ENCODE measurements around the gene PVALB.

DNA sequence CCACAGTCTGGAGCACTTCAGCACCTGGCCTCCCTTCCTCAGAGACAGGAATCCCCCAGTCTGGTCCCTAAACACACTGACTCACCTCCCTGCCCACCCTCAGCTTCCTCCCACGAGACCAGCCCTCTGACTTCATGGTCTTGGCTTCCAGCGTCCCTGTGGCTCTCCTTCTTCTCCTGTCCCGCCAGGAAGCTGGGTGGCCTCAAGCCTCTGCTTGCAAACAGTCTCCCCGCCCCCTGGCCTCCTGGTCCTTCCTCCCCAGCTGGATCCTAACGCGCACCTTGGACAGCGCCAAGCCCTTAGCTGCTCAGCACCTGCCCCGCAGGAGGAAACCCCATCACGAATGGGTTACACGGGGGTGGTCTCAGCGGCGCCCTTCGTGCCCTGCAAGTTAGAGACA lies 48.5 kb upstream of the PVALB start:
- TF ChIP-seq, protein P1, sequence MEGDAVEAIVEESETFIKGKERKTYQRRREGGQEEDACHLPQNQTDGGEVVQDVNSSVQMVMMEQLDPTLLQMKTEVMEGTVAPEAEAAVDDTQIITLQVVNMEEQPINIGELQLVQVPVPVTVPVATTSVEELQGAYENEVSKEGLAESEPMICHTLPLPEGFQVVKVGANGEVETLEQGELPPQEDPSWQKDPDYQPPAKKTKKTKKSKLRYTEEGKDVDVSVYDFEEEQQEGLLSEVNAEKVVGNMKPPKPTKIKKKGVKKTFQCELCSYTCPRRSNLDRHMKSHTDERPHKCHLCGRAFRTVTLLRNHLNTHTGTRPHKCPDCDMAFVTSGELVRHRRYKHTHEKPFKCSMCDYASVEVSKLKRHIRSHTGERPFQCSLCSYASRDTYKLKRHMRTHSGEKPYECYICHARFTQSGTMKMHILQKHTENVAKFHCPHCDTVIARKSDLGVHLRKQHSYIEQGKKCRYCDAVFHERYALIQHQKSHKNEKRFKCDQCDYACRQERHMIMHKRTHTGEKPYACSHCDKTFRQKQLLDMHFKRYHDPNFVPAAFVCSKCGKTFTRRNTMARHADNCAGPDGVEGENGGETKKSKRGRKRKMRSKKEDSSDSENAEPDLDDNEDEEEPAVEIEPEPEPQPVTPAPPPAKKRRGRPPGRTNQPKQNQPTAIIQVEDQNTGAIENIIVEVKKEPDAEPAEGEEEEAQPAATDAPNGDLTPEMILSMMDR (IDR thresholded peaks at IDR 0.05) = no peak
- no peak for TF ChIP-seq ZFX (IDR thresholded peaks at IDR 0.05; ENCODE audit: borderline replicate concordance)

All from 22Rv1 (cell line).